Measurements from ENCODE around the gene ACOX3.

Gene ACOX3

GRCh38 chr4:8467016-8467415 is 26.5 kb upstream of the ACOX3 start:
- DNase-seq: no peak

- no peak for DNase-seq
Measured at GRCh38 chr4:8465615-8466611, 25.4 kb upstream of the ACOX3 start.

- no peak for DNase-seq
Measured at GRCh38 chr4:8464381-8464780, 23.9 kb upstream of the ACOX3 start.

GRCh38 chr4:8463811-8464210 is 23.3 kb upstream of the ACOX3 start:
- no peak for DNase-seq

- no peak for DNase-seq
Measured at GRCh38 chr4:8461616-8462015, 21.1 kb upstream of the ACOX3 start.

- DNase-seq: no peak
Measured at GRCh38 chr4:8461086-8461485, 20.6 kb upstream of the ACOX3 start.

- no peak for DNase-seq
Measured at GRCh38 chr4:8459867-8460445, 19.4 kb upstream of the ACOX3 start.

GRCh38 chr4:8457646-8458252 is 17.2 kb upstream of the ACOX3 start:
- DNase-seq: no peak

GRCh38 chr4:8453957-8454356 is 13.4 kb upstream of the ACOX3 start:
- no peak for DNase-seq

- no peak for DNase-seq
Measured at GRCh38 chr4:8451440-8452182, 11.1 kb upstream of the ACOX3 start.

- no peak for DNase-seq
Measured at GRCh38 chr4:8446122-8446521, 5.6 kb upstream of the ACOX3 start.

GRCh38 chr4:8443801-8444200 is 3.3 kb upstream of the ACOX3 start:
- no peak for DNase-seq

GRCh38 chr4:8442596-8443358 is 2.3 kb upstream of the ACOX3 start:
- no peak for DNase-seq

GRCh38 chr4:8441499-8442091 is 1.1 kb upstream of the ACOX3 start:
- no peak for DNase-seq

- DNase-seq: no peak
Measured at GRCh38 chr4:8439914-8440491, 520 bp downstream of the ACOX3 start.

- DNase-seq: no peak
Measured at GRCh38 chr4:8439168-8439567, 1.4 kb downstream of the ACOX3 start.

GRCh38 chr4:8438743-8439142 is 1.8 kb downstream of the ACOX3 start:
- DNase-seq: no peak

- no peak for DNase-seq
Measured at GRCh38 chr4:8437281-8437680, 3.2 kb downstream of the ACOX3 start.

- no peak for DNase-seq
Measured at GRCh38 chr4:8435656-8436121, 4.8 kb downstream of the ACOX3 start.

- DNase-seq: no peak
Measured at GRCh38 chr4:8434251-8435073, 6.1 kb downstream of the ACOX3 start.
